Karpas-422 (cell line): ENCODE data around the gene LRRC4B. TPM values are rescaled to one million over a fixed set of nuclear protein-coding genes. Genes with fewer than 3 reads are reported as not detected.
"Not testable (repeated sequence)": the region's sequence is repeated elsewhere in the genome, so short reads cannot be mapped to it uniquely, and the experiment has no call there.

Experiments
- DNase-seq: peaks from one replicate; pipeline ENCODE4 v3.0.0-alpha.2; 2015
- H2AFZ ChIP-seq: fragments of 200-600 bp; sonication (generic); 2 replicates; pipeline ENCODE4 v1.6.1; 2014; ENCODE audit warnings: antibody characterized with exemption, low read length, mixed read lengths
- H3K27ac ChIP-seq: fragments of 200-600 bp; sonication (generic); 2 replicates; pipeline ENCODE4 v1.5.1; 2014; ENCODE audit warnings: mild to moderate bottlenecking, low read length, moderate library complexity
- H3K27me3 ChIP-seq: fragments of 200-600 bp; sonication (generic); 2 replicates; pipeline ENCODE4 v1.6.1; 2014; ENCODE audit warnings: low read length, mixed read lengths
- H3K36me3 ChIP-seq: fragments of 200-600 bp; sonication (generic); 2 replicates; pipeline ENCODE4 v1.6.1; 2014; ENCODE audit warnings: low read length, mixed read lengths; ENCODE audit not compliant: insufficient read depth
- H3K4me1 ChIP-seq: fragments of 200-600 bp; sonication (generic); 2 replicates; pipeline ENCODE4 v1.6.1; 2014; ENCODE audit warnings: mild to moderate bottlenecking, low read length, mixed read lengths
- H3K4me2 ChIP-seq: fragments of 200-600 bp; sonication (generic); 2 replicates; pipeline ENCODE4 v1.6.1; 2014; ENCODE audit warnings: low read length, low read depth, mild to moderate bottlenecking; ENCODE audit not compliant: poor library complexity, severe bottlenecking
- H3K4me3 ChIP-seq: fragments of 200-600 bp; sonication (generic); 2 replicates; pipeline ENCODE4 v1.5.1; 2014; ENCODE audit warnings: mild to moderate bottlenecking, antibody characterized with exemption, low read length, mixed read lengths
- H3K79me2 ChIP-seq: fragments of 200-600 bp; sonication (generic); 2 replicates; pipeline ENCODE4 v1.6.1; 2014; ENCODE audit warnings: mild to moderate bottlenecking, low read length, mixed read lengths
- H3K9ac ChIP-seq: fragments of 200-600 bp; sonication (generic); 2 replicates; pipeline ENCODE4 v1.6.0; 2014; ENCODE audit warnings: low read length
- H3K9me2 ChIP-seq: fragments of 200-600 bp; sonication (generic), shearing (Covaris generic); replicated peaks from 2 replicates; pipeline ENCODE4 v1.6.0; 2014; ENCODE audit warnings: mild to moderate bottlenecking, low read length, moderate library complexity; ENCODE audit not compliant: insufficient read depth
- H3K9me3 ChIP-seq: fragments of 300-700, 200-600 bp; sonication (generic); 2 replicates; pipeline ENCODE4 v1.6.1; 2014; ENCODE audit warnings: low read length, mixed read lengths
- H4K20me1 ChIP-seq: fragments of 200-600 bp; sonication (generic); 2 replicates; pipeline ENCODE4 v1.6.1; 2014; ENCODE audit warnings: mild to moderate bottlenecking, antibody characterized with exemption, low read length, low read depth; ENCODE audit not compliant: insufficient read depth
- total RNA-seq: library from RNA; depleted of rRNA; stranded (reverse); fragments of >200 nt; shearing (Covaris generic); gene quantifications from 2 replicates; pipeline ENCODE4 v1.2.3, GENCODE V29; 2014; ENCODE audit warnings: low replicate concordance

The LRRC4B gene
- total RNA-seq, 1 experiment from 2014 or later: not detected

DNA sequence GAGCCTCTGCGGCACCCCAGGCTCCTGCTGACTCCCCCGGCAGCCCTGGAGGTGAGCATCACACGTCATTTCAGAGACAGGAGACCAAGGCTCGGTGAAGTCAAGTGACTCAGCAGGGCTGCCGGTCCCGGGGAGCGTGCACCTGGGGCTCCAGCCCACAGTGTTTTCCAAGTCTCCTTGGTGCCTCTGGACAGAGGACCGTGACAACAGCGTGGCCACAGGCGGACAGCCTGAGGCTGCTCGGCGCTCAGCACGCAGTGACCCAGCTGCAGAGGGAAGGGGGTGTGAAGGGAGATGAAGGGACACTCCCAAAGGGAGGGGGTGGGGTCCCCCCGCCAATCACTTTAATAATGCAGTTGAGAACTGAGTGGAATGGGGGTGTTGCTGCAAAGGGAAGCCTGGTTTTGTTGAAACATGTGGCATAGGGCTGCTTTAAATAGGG is 37.0 kb downstream of the LRRC4B start:
- Histone ChIP-seq H4K20me1 (no peaks in the 10 kb centered on the region), H3K27ac (no peak overlapping the region), H3K4me1 (no peaks in the 10 kb centered on the region), H3K9me3 (peaks cover 6% of the 10 kb centered on the region), H3K27me3 (no peaks in the 10 kb centered on the region; the same call in 1 of the 2 replicates), H3K9me2 (no peaks in the 10 kb centered on the region), H3K9ac (no peak overlapping the region), H3K36me3 (no peaks in the 10 kb centered on the region), H3K4me3 (no peak overlapping the region), H2AFZ (no peak overlapping the region), H3K79me2 (no peaks in the 10 kb centered on the region), H3K4me2 (no peak overlapping the region)
- DNase-seq: no peak

GRCh38 chr19:50528052-50528451 is 40.2 kb downstream of the LRRC4B start:
- H2AFZ ChIP-seq, H3K9ac ChIP-seq, H3K9me3 ChIP-seq, H3K4me1 ChIP-seq, H4K20me1 ChIP-seq, H3K36me3 ChIP-seq, H3K79me2 ChIP-seq, H3K4me2 ChIP-seq, H3K4me3 ChIP-seq, H3K27ac ChIP-seq, H3K9me2 ChIP-seq, H3K27me3 ChIP-seq, DNase-seq: not testable (repeated sequence)

- Histone ChIP-seq H4K20me1 (no peaks in the 10 kb centered on the region), H3K9me3 (no peaks in the 10 kb centered on the region), H3K27me3 (no peaks in the 10 kb centered on the region), H3K79me2 (no peaks in the 10 kb centered on the region), H3K4me3 (no peak overlapping the region), H2AFZ (no peak overlapping the region), H3K9me2 (no peaks in the 10 kb centered on the region), H3K4me1 (no peaks in the 10 kb centered on the region), H3K27ac (no peak overlapping the region), H3K9ac (no peak overlapping the region), H3K4me2 (no peak overlapping the region), H3K36me3 (no peaks in the 10 kb centered on the region)
- DNase-seq: no peak
Measured at GRCh38 chr19:50522881-50523280, 45.4 kb downstream of the LRRC4B start.

DNA sequence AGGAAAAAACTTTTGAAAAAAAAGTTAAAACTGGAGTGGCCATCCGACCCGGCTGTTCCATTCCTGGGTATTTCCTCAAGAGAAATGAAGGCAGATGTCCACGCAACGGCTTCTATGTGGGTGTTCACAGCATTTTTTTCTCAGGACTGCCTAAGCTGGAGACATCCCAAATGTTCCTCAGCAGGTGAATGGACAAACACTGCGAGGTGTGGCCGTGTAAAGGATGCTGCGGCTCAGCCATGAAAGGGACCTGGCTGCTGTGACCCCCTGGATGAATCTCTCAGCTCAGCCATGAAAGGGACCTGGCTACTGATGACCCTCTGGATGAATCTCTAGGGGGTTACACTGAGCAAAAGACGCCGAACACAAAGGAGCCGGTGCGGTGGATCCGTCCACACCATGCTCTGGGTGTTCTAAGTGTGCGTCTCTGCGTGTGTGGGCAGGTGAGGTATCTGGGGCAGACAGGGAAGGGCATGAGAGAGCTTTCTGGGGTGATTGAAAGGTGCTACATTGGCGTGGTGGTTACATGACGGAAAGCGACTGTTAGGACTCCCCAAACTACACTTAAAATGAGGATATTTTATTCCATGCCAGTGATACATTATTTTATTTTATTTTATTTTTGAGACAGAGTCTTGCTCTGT is 47.3 kb downstream of the LRRC4B start:
- Histone ChIP-seq H3K4me3 (no peak overlapping the region), H3K9me3 (no peaks in the 10 kb centered on the region; the same call in 1 of the 2 replicates), H3K27ac (no peak overlapping the region), H3K4me2 (no peak overlapping the region), H3K9me2 (no peaks in the 10 kb centered on the region), H3K9ac (no peak overlapping the region), H4K20me1 (no peaks in the 10 kb centered on the region), H3K79me2 (no peaks in the 10 kb centered on the region), H3K27me3 (no peaks in the 10 kb centered on the region), H2AFZ (no peak overlapping the region), H3K36me3 (no peaks in the 10 kb centered on the region), H3K4me1 (no peaks in the 10 kb centered on the region)
- no peak for DNase-seq

DNA sequence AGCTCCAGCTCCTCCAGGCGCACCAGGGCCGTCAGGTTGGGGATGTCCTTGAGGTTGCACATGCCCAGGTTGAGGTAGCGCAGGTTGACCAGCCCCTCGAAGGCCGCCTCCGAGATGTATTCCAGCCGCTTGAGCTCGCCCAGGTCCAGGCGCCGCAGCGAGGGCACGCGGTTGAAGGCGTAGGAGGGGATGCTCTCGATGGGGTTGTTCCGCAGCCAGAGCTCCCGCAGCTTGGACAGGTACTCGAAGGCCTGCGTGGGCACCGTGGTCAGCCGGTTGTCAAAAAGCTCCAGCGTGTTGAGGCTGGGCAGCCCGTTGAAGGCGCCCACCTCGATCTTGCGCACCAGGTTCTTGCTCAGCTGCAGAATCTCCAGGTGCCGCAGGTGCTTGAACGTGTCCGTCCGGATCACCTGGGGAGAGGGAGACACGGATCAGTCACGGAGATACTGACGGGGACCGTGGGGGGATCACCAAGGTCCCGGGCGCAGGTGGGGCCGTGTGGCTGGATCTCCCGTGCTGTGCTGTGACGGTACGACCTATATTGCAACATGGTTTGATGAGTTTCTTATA is 49.1 kb downstream of the LRRC4B start:
- Histone ChIP-seq H3K27ac (no peak overlapping the region), H3K9me3 (no peaks in the 10 kb centered on the region; the same call in 1 of the 2 replicates), H3K9me2 (no peaks in the 10 kb centered on the region), H3K4me2 (no peak overlapping the region), H3K4me1 (no peaks in the 10 kb centered on the region), H4K20me1 (no peaks in the 10 kb centered on the region), H3K27me3 (no peaks in the 10 kb centered on the region), H2AFZ (no peak overlapping the region), H3K9ac (no peak overlapping the region), H3K36me3 (no peaks in the 10 kb centered on the region), H3K79me2 (no peaks in the 10 kb centered on the region), H3K4me3 (no peak overlapping the region)
- DNase-seq: no peak

DNA sequence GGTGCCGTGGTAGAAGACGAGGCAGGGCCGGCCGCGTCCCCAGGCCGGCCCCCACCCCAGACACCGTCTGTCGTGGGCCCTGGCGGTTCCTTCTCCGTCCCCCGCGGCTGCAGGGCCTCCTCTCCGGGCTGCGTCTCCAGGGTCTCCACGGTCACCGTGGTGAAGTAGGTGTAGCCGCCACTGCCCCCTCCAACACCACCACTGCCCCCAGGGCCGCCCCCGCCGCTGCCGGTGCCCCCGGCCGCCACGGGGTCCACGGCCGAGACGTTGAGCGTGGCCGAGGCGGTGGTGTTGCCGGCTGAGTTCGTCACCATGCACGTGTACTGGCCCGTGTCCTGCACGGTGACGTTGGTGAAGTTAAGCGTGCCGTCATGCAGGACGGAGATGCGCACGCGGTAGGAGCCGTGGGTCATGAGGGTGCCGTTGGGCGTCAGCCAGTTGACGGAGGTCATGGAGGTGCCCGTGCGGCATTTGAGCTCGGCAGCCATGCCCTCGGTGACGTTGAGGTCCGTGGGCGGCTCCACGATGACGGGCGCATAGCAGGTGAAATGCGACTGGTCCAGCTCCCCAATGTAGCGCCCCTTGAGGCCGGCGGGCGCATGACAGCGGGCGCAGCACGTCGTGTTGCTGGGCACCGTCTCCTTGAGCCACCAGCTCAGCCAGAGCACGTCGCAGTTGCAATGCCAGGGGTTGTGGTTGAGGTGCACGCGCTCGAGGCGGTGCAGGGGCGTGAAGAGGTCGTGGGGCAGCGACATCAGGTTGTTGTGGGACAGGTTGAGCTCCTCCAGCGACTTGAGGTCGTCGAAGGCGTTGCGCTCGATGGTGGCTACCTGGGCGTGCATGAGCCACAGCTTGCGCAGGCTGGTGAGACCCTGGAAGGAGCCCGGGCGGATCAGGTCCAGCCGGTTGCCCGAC is 49.9 kb downstream of the LRRC4B start:
- Histone ChIP-seq H3K4me3 (no peak overlapping the region), H3K4me1 (no peaks in the 10 kb centered on the region), H4K20me1 (no peaks in the 10 kb centered on the region), H3K4me2 (no peak overlapping the region), H3K9ac (no peak overlapping the region), H3K36me3 (no peaks in the 10 kb centered on the region), H3K9me2 (no peaks in the 10 kb centered on the region), H3K27ac (no peak overlapping the region), H3K79me2 (no peaks in the 10 kb centered on the region), H2AFZ (no peak overlapping the region), H3K9me3 (no peaks in the 10 kb centered on the region; the same call in 1 of the 2 replicates), H3K27me3 (no peaks in the 10 kb centered on the region)
- DNase-seq: no peak

DNA sequence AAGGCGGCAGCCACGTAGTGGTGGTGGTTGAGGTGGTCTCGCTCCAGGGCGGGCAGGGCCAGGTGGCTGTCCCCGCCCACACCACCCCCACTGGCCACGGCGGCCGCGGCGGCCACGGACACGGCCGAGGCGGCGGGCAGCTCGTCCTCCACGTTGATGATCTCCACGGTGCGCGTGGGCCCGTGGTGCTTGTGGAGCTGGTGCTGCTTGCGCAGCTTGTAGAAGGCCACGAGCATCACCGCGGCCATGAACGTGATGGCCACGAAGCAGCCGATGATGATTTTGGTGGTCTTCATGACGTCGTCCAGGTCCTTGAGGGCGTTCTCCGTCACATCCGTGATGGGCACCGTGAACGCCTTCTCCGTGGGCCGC is 50.5 kb downstream of the LRRC4B start:
- Histone ChIP-seq H3K27ac (no peak overlapping the region), H3K36me3 (no peaks in the 10 kb centered on the region), H4K20me1 (no peaks in the 10 kb centered on the region), H3K9me2 (no peaks in the 10 kb centered on the region), H3K79me2 (no peaks in the 10 kb centered on the region), H3K4me3 (no peak overlapping the region), H3K27me3 (no peaks in the 10 kb centered on the region), H3K9me3 (no peaks in the 10 kb centered on the region; the same call in 1 of the 2 replicates), H2AFZ (no peak overlapping the region), H3K9ac (no peak overlapping the region), H3K4me2 (no peak overlapping the region), H3K4me1 (no peaks in the 10 kb centered on the region)
- DNase-seq: no peak
